CD4-positive, alpha-beta T cell treated with Interleukin-15 for 1 hour (primary cell): Measurements from ENCODE around the gene FGF12.
"Not testable (repeated sequence)": the region's sequence is repeated elsewhere in the genome, so short reads cannot be mapped to it uniquely, and the experiment has no call there.

ENCODE experiments used
- DNase-seq: peaks from one replicate; pipeline ENCODE4 v3.0.0-alpha.2; 2020

The FGF12 gene

GRCh38 chr3:192576704-192577103 is 150.6 kb downstream of the FGF12 start:
- DNase-seq, result not testable (repeated sequence)

DNA sequence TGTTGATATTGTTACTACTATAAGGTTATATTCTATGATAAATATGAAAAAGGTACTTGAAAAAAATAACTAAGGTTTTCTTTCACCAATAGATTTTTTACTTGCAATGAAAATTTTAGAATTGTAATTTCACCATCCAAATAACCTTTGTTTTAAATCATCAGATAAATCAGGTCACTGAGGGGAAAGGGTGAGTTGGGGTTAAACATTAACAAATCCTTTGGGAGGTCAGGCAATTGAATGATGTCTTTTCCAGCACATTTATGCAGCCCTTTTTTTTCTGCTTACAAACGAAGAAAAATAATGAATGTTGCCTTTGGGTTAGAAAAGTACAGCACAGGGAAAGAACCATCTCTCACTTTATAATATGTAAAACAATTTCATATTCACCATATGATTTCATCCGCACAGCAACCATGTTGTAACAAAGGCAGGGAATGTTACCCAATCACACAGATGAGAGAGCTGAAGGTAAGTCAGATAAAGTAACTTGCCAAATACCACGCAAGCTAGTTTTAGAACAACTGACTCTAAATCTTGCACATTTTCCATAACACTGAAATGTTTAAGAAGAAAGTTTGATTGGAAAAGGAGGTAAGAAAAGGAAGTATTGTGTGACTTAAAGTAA is 151.3 kb downstream of the FGF12 start:
- DNase-seq, result no peak

- DNase-seq, result no peak
Measured at GRCh38 chr3:192573240-192573639, 154.1 kb downstream of the FGF12 start.

GRCh38 chr3:192570821-192571791 is 156.2 kb downstream of the FGF12 start:
- DNase-seq, result no peak

GRCh38 chr3:192570315-192570714 is 157.0 kb downstream of the FGF12 start:
- no peak for DNase-seq

DNA sequence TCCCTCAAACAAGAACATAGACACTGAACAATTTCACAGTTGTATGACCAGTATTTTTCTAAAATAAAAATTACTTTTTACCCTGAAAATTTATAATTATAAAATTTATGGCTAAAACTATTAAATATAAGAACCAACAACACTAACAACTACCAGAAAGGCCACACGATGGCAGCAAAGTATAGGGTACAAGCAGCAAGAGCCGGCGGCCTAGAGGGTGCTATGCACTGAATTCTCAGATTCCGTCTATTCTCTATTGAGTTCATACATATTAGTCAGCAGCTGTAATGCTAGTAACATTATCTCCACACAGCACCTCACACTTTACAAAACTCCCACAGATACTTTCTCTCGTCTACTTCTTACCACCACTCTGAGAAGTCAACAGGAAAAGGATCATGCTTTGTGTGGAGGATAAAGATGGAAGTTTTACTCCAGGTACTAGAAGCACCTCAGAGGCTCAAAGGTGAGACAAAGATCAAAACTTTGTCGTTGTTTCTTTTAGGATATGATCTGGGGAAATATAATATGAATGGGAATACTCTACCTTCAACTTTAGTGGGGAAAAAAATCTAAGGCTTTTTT is 160.5 kb downstream of the FGF12 start:
- DNase-seq, result no peak

GRCh38 chr3:192564611-192565010 is 162.7 kb downstream of the FGF12 start:
- DNase-seq, result no peak

DNA sequence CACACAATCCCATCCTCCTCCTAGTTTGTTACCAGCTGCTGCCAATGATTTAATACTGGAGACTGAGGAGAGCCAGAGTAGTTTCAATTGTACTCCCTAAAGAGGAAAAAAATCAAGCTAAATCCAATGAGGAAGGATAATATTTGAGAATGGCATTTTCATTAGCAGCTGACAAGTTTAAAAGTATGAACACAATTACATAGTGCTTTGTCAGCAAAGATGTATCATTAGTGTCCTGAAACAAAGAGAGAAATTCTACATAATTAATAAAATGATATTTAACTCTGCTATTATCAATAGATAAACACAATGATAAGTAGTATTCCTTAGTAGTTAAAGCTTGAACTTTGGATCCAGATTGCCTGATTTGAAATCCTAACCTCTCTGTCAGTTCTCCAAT is 163.9 kb downstream of the FGF12 start:
- DNase-seq, result no peak

- no peak for DNase-seq
Measured at GRCh38 chr3:192553707-192554106, 173.6 kb downstream of the FGF12 start.

DNA sequence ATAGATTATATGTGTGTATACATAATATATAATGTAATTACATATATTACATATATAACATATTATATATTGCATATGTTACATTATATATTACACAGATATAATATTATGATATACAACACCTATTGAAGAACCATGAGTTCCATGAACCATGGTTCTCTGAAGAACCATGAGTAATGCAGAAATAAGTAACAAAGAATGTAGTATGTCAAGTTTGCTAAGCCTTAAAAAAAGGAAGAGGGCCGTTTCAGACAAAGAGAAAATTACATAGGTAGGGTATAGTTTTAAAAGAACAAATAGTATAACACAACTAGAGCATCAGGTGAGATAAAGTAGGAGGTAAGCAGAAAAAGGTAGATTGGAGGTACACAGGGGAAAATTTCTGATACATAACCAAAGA is 177.0 kb downstream of the FGF12 start:
- no peak for DNase-seq

- DNase-seq, result no peak
Measured at GRCh38 chr3:192545333-192545732, 182.0 kb downstream of the FGF12 start.

DNA sequence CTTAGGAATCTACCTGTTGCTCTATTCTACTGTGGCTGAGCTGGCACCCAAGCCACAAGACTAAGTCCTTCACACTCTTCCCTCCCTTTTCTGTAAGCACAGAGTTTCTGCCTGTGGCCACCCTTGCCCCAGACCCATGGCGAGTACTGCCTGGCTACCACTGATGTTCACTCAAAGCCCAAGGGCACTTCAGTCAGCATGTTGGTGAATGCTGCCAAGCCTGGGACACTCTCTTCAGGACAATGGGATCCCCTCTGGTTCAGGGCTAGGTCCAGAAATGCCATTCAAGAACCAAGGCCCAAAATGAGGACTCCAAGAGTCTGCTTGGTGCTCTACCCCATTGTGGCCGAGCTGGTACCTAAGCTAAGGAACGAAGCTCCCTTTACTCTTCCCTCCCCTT is 184.2 kb downstream of the FGF12 start:
- DNase-seq, result no peak

GRCh38 chr3:192516820-192517219 is 210.5 kb downstream of the FGF12 start:
- no peak for DNase-seq

DNA sequence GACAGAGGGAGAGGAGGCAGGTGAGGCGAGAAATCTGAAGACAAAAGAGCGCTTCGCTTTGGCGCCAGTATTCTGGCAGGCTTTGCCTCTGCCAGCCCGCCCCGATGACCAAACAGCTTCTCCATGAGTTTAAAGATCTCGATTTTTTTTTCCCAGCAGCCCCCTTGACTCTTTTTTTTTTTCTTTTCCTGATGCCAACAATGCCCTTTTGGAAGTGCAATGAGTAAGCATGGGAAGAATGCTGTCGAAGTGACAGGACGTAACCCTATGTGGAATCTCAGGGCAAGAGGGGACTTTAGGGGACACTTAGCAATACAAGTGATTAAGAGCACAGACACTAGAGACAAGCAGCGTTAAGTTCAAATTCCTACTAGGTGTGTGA is 211.7 kb downstream of the FGF12 start:
- DNase-seq, result no peak

- DNase-seq, result no peak
Measured at GRCh38 chr3:192514754-192515663, 212.3 kb downstream of the FGF12 start.

- no peak for DNase-seq
Measured at GRCh38 chr3:192514081-192514753, 213.1 kb downstream of the FGF12 start.

DNA sequence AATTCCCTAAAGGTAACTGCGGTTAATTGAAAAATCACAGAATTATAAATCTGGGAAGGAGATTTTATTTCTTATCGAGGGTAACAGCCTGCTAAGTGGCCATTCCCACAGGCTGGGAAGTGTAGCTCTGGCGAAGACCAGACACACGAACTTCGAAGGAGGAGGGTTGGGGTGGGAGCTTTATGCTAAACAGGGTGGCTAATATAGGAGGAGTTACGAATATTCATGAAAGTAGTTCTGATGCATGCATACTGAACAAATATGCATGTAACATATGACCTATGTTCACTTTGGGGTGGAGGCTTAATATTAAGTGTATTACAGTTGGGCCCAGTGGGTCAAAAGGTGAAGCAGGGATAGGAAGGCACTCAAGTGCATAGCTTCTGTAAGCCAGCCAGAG is 221.6 kb downstream of the FGF12 start:
- no peak for DNase-seq

DNA sequence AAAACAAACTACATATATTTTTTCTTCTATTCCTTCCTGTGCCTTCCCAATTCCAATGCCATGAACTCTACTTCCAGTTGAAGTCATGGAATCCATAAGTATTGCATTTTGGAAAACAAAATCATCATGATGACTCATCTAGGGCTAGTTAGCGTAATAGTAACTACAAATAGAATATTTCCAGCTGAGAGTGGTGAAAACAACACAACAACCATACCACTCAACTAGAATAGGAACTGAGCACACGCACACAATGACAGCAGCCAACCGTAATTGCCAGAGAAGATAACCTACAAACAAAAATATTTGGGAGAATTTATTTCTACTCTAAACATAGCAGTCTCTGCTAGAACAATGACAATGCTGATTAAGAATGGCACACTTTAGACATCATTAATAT is 225.9 kb downstream of the FGF12 start:
- no peak for DNase-seq

DNA sequence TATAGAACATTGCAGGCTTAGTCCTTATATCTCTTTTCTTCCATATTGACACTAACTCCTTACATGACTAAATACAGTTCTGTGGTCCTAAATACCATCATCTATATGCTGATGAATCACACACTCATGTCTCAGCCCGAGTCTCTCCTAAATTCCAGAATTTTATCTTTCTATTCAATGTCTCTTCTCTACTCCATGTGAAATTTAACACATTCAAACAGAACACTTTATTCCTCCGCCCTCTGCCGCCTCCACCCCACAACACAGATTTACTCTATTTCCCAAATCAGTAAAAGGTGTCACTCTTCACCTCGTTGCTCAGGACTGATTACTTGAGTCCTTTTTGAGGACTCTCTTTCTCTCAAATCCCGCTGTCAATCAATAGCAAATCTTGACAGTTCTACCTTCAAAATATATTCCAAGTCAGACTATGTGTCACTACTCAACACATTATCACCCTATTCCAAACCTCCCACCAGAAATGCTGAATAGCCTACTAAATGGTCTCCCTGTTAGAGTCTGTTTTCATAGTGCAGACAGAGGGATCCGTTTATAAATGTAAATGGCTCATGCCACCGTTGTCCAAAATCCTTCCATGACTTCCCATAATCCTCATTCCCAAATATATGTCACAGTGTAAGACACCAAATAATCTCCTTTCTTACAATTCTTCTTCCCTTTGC is 230.3 kb downstream of the FGF12 start:
- no peak for DNase-seq

GRCh38 chr3:192494174-192494573 is 233.2 kb downstream of the FGF12 start:
- DNase-seq, result no peak

- DNase-seq, result no peak
Measured at GRCh38 chr3:192490720-192491119, 236.6 kb downstream of the FGF12 start.

GRCh38 chr3:192489579-192489978 is 237.8 kb downstream of the FGF12 start:
- DNase-seq, result no peak
